ENCODE data around the gene TMEM181. TPM values are rescaled to one million over a fixed set of nuclear protein-coding genes. Genes with fewer than 3 reads are reported as not detected.
A peak's percentile ranks its signal among the peaks of the same experiment; 100 is the strongest.
"Not testable (repeated sequence)": the region's sequence is repeated elsewhere in the genome, so short reads cannot be mapped to it uniquely, and the experiment has no call there.

The TMEM181 gene
- total RNA-seq, 2 experiments from 2014 or later = 16.9 to 17.6 TPM

- Mint-ChIP-seq H3K36me3 (ENCODE audit: low read depth) (peaks cover 54% of the 10 kb centered on the region), H3K9me3 (no peaks in the 10 kb centered on the region), H3K27ac (no peak overlapping the region), H3K4me1 (peaks cover 2% of the 10 kb centered on the region), H3K4me3 (no peak overlapping the region), H3K27me3 (no peaks in the 10 kb centered on the region)
- peak; percentile 26 for DNase-seq
- ChIA-PET CTCF (interaction anchor here (0.7 to 1.8 kb wide), 3 partner anchors 14 to 381 kb away, joined by 3 to 6 read pairs (median 5); no protein-coding TSS in a partner anchor), POLR2A (no interaction called here)
These were observed 35.3 kb downstream of the TMEM181 start for GRCh38 chr6:158595223-158595622.

DNA sequence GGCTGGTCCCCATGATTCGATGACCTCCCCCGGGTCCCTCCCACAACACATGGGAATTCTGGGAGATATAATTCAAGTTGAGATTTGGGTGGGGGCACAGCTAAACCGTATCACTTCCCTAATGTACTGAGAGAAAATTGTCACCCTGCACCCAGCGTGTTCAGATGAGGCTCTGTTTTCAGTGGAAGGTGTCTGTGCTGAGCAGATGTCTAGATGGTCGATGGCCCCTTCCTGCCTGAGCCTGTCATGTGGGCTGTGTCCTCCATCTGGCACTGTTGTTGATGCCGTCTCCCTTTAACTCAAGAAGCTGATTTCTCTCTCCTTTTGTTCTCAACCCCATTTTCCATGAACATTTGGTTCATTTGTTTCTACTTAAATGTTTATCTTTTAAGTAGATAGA is 37.0 kb downstream of the TMEM181 start:
- DNase-seq = no peak
- no peaks in the 10 kb centered on the region for H3K9me3 Mint-ChIP-seq
- POLR2A ChIA-PET = no interaction called here
- peaks cover 40% of the 10 kb centered on the region for H3K36me3 Mint-ChIP-seq (ENCODE audit: low read depth)
- no peaks in the 10 kb centered on the region for H3K27me3 Mint-ChIP-seq
- CTCF ChIA-PET = no interaction called here
- H3K4me1 Mint-ChIP-seq = no peaks in the 10 kb centered on the region
- no peak overlapping the region for H3K4me3 Mint-ChIP-seq
- H3K27ac Mint-ChIP-seq = no peak overlapping the region

GRCh38 chr6:158597565-158597964 is 37.7 kb downstream of the TMEM181 start:
- POLR2A ChIA-PET = no interaction called here
- DNase-seq = no peak
- Mint-ChIP-seq H3K4me1 (no peaks in the 10 kb centered on the region), H3K9me3 (no peaks in the 10 kb centered on the region), H3K36me3 (ENCODE audit: low read depth) (peaks cover 36% of the 10 kb centered on the region), H3K27ac (no peak overlapping the region), H3K4me3 (no peak overlapping the region), H3K27me3 (no peaks in the 10 kb centered on the region)
- CTCF ChIA-PET = no interaction called here

- H3K27me3 Mint-ChIP-seq = no peaks in the 10 kb centered on the region
- CTCF ChIA-PET = interaction anchor here (1.2 kb wide), 1 partner anchor 18 kb away, joined by 3 read pairs; no protein-coding TSS in a partner anchor
- H3K4me3 Mint-ChIP-seq = no peak overlapping the region
- H3K4me1 Mint-ChIP-seq = peaks cover 5% of the 10 kb centered on the region
- POLR2A ChIA-PET = no interaction called here
- DNase-seq = no peak
- H3K9me3 Mint-ChIP-seq = no peaks in the 10 kb centered on the region
- H3K36me3 Mint-ChIP-seq (ENCODE audit: low read depth) = peaks cover 32% of the 10 kb centered on the region
- H3K27ac Mint-ChIP-seq = no peak overlapping the region
These were observed 39.7 kb downstream of the TMEM181 start for GRCh38 chr6:158599635-158600034.

DNA sequence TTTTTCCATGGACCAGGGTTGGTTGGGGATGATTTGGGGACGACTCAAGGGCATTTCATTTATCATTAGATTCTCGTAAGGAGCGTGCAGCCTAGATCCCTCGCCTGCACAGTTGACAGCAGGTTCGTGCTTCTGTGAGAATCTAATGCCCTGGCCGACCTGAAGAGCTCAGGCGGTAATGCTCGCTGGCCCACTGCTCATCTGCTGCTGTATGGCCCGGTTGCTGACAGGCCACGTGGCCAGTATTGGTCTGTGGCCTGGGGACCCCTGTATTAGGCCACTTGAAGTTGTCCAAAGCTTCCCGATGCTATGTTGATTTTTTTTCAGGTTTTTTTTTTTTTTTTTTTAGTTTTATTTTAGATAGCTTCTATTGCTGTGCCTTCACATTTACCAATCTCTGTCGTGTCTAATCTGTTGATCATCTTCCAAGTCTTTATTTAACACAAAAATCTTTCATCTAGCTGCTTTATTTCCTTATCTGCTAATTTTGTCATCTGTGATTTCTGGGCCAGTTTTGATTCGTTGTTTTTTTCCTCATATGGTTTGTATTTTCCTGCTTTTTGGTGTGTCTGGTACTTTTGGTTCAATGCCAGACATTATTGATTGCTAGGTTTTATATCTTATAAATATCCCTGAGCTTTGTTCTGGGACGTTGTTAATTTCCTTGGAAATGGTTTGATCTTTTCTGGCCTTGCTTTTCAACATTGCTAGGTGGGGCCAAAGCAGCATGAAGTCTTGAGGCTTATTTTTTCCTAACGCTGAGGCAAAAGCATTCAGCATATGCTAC is 43.6 kb downstream of the TMEM181 start:
- CTCF ChIA-PET = interaction anchor here (0.6 kb wide), 1 partner anchor 156 kb away, joined by 3 read pairs; no protein-coding TSS in a partner anchor

GRCh38 chr6:158604048-158604406 is 44.1 kb downstream of the TMEM181 start:
- POLR2A ChIA-PET = no interaction called here
- Mint-ChIP-seq H3K36me3 (ENCODE audit: low read depth) (peaks cover 31% of the 10 kb centered on the region), H3K9me3 (no peaks in the 10 kb centered on the region), H3K4me3 (no peak overlapping the region), H3K27ac (peak overlapping the region; percentile 14), H3K27me3 (no peaks in the 10 kb centered on the region), H3K4me1 (peaks cover 11% of the 10 kb centered on the region)
- CTCF ChIA-PET = interaction anchor here (3.5 kb wide), 1 partner anchor 383 kb away, joined by 9 read pairs; no protein-coding TSS in a partner anchor
- DNase-seq = no peak

More for the DNA sequence above, 43.6 kb downstream of the TMEM181 start:
- Mint-ChIP-seq H3K27ac (no peak overlapping the region), H3K4me3 (no peak overlapping the region), H3K36me3 (ENCODE audit: low read depth) (peaks cover 30% of the 10 kb centered on the region), H3K27me3 (no peaks in the 10 kb centered on the region), H3K4me1 (peaks cover 11% of the 10 kb centered on the region), H3K9me3 (no peaks in the 10 kb centered on the region)
- POLR2A ChIA-PET = no interaction called here
- no peak for DNase-seq

- Mint-ChIP-seq H3K4me1 (peaks cover 11% of the 10 kb centered on the region), H3K9me3 (no peaks in the 10 kb centered on the region), H3K4me3 (no peak overlapping the region), H3K36me3 (ENCODE audit: low read depth) (peaks cover 34% of the 10 kb centered on the region), H3K27me3 (no peaks in the 10 kb centered on the region), H3K27ac (no peak overlapping the region)
- POLR2A ChIA-PET = no interaction called here
- DNase-seq = peak; percentile 67
- CTCF ChIA-PET = interaction anchor here (0.6 to 3.5 kb wide), 15 partner anchors 13 to 384 kb away, joined by 3 to 9 read pairs (median 3); no protein-coding TSS in a partner anchor
These were observed 45.5 kb downstream of the TMEM181 start for GRCh38 chr6:158605266-158605878.

- POLR2A ChIA-PET, H3K27me3 Mint-ChIP-seq, H3K9me3 Mint-ChIP-seq, H3K4me3 Mint-ChIP-seq, DNase-seq: not testable (repeated sequence)
- H3K36me3 Mint-ChIP-seq (ENCODE audit: low read depth) = peaks cover 37% of the 10 kb centered on the region
- CTCF ChIA-PET = interaction anchor here (0.9 to 3.5 kb wide), 14 partner anchors 14 to 385 kb away, joined by 3 to 9 read pairs (median 4); no protein-coding TSS in a partner anchor
- H3K4me1 Mint-ChIP-seq = peaks cover 11% of the 10 kb centered on the region
- peak overlapping the region; percentile 5 for H3K27ac Mint-ChIP-seq
These were observed 46.1 kb downstream of the TMEM181 start for GRCh38 chr6:158606011-158606410.

- Mint-ChIP-seq H3K27me3 (no peaks in the 10 kb centered on the region), H3K4me3 (no peak overlapping the region), H3K36me3 (ENCODE audit: low read depth) (peaks cover 45% of the 10 kb centered on the region), H3K9me3 (no peaks in the 10 kb centered on the region), H3K27ac (no peak overlapping the region), H3K4me1 (peaks cover 11% of the 10 kb centered on the region)
- CTCF ChIA-PET = interaction anchor here (0.8 to 3.5 kb wide), 5 partner anchors 17 to 386 kb away, joined by 3 to 9 read pairs (median 4); no protein-coding TSS in a partner anchor
- POLR2A ChIA-PET = no interaction called here
- no peak for DNase-seq
These were observed 47.0 kb downstream of the TMEM181 start for GRCh38 chr6:158606935-158607334.

- peaks cover 50% of the 10 kb centered on the region for H3K36me3 Mint-ChIP-seq (ENCODE audit: low read depth)
- H3K4me1 Mint-ChIP-seq = peaks cover 11% of the 10 kb centered on the region
- no peak overlapping the region for H3K4me3 Mint-ChIP-seq
- H3K27ac Mint-ChIP-seq = no peak overlapping the region
- no peaks in the 10 kb centered on the region for H3K9me3 Mint-ChIP-seq
- no peaks in the 10 kb centered on the region for H3K27me3 Mint-ChIP-seq
- DNase-seq = no peak
- ChIA-PET POLR2A (interaction anchor here (0.9 kb wide), 1 partner anchor 28 kb away, joined by 3 read pairs; no protein-coding TSS in a partner anchor), CTCF (interaction anchor here (0.6 to 3.5 kb wide), 4 partner anchors 16 to 386 kb away, joined by 3 to 9 read pairs (median 4); no protein-coding TSS in a partner anchor)
These were observed 47.7 kb downstream of the TMEM181 start for GRCh38 chr6:158607411-158608170.

DNA sequence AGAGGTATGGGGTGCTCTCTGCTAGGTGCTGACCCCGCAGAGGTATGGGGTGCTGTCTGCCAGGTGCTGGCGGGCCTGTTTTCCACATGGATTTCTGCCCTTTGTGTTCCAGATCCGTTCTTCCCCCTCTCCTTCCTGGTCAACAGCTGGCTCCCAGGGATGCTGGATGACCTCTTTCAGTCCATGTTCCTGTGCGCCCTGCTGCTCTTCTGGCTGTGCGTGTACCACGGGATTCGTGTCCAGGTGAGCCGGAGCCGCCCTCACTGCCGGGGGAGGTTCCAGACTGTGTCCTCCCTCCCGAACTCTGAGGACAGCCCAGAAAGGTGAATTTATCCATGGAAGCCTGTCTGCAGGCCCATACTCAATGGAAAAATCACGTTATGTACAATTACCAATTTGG is 48.3 kb downstream of the TMEM181 start:
- CTCF ChIA-PET = no interaction called here
- Mint-ChIP-seq H3K4me3 (no peak overlapping the region), H3K27me3 (no peaks in the 10 kb centered on the region), H3K9me3 (no peaks in the 10 kb centered on the region), H3K36me3 (ENCODE audit: low read depth) (peaks cover 53% of the 10 kb centered on the region), H3K4me1 (peaks cover 11% of the 10 kb centered on the region), H3K27ac (no peak overlapping the region)
- no peak for DNase-seq
- POLR2A ChIA-PET = interaction anchor here (0.9 kb wide), 1 partner anchor 27 kb away, joined by 3 read pairs; no protein-coding TSS in a partner anchor

DNA sequence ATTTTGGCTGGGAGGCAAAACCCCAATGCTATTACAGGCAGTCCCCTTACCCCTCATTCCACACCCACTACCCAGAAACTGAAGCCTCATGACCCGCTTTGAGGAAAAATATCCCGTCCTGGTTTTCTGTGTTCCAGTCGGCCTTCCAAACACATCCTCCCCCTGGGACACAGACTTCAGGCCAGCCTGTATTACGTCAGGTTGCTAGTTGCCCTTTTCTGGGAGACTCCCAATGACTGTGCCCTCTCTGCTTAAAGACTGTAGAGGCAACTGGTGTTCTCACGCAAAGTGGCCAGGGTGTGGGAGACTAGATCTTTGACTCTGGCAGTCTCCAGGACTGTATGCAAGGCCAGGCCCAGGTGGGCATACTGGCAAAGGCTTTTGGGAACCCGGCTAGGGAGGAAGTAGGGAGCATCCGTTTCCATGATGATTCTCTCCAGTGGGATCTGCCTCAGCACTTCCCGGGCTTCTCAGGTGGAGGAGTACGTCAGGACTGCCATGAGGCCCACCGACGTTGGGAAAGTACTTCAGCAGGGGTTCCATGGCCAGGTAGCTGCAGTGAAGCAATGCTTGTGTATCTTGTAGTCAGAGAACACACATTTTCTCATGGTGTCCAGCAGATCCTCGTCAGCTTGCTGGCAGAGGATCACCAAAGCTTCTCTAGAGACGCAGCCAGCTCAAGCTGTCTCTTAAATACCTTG is 49.7 kb downstream of the TMEM181 start:
- ChIA-PET POLR2A (no interaction called here), CTCF (interaction anchor here (0.6 to 1.8 kb wide), 4 partner anchors 12 to 751 kb away, joined by 3 to 4 read pairs (median 4); no protein-coding TSS in a partner anchor)
- DNase-seq = no peak
- Mint-ChIP-seq H3K27me3 (no peaks in the 10 kb centered on the region), H3K4me1 (peaks cover 6% of the 10 kb centered on the region), H3K9me3 (peaks cover 2% of the 10 kb centered on the region), H3K4me3 (no peak overlapping the region), H3K27ac (no peak overlapping the region), H3K36me3 (ENCODE audit: low read depth) (peaks cover 58% of the 10 kb centered on the region)
